ENCODE measurements around the gene GPR33. TPM values are rescaled to one million over a fixed set of nuclear protein-coding genes. Genes with fewer than 3 reads are reported as not detected.

Gene GPR33
- total and polyA plus RNA-seq, 2 of the 8 experiments (the other 6 are each of a cell fraction or from before 2014, with no cell fraction given), result not detected

- TF ChIP-seq KDM1A (IDR thresholded peaks at IDR 0.05; ENCODE audit: borderline replicate concordance, low read length) (no peak), NANOG (IDR thresholded peaks at IDR 0.05; ENCODE audit: insufficient read depth, low read depth, low read length, poor library complexity, severe bottlenecking) (no peak), RBBP5 (IDR thresholded peaks at IDR 0.05; ENCODE audit: borderline replicate concordance, low read depth, low read length) (peak; percentile 79; the same call in 1 of the 2 replicates), TBP (IDR thresholded peaks at IDR 0.05; ENCODE audit: low read depth, low read length) (peak; percentile 77), HDAC2 (IDR thresholded peaks at IDR 0.05; ENCODE audit: borderline replicate concordance in 1 of 2, low read depth in 2 of 2, low read length in 2 of 2) (0 out of 4 replicates have a peak, but pooled peaks of 1 of the 2 experiments have one; percentile 41), TEAD4 (IDR thresholded peaks at IDR 0.05; ENCODE audit: low read depth, low read length) (no peak), CTCF (IDR thresholded peaks at IDR 0.05; ENCODE audit: control extremely low read depth in 1 of 3, insufficient read depth in 1 of 3, low read depth in 1 of 3, low read length in 3 of 3) (no peak), ASH2L (IDR thresholded peaks at IDR 0.05; ENCODE audit: low read length) (peak; percentile 96), EP300 (IDR thresholded peaks at IDR 0.05; ENCODE audit: borderline replicate concordance in 1 of 2, low read depth in 2 of 2, low read length in 2 of 2) (no peak), TAF7 (optimal IDR thresholded peaks at IDR 0.05; ENCODE audit: borderline replicate concordance, low read depth, low read length) (no peak), YY1 (IDR thresholded peaks at IDR 0.05; ENCODE audit: low read depth, low read length) (0 out of 2 replicates have a peak, but pooled peaks have one; percentile 32), CREB1 (IDR thresholded peaks at IDR 0.05) (peak; percentile 61; the same call in 1 of the 2 replicates), E2F6 (IDR thresholded peaks at IDR 0.05) (peak; percentile 61), POU5F1 (IDR thresholded peaks at IDR 0.05; ENCODE audit: low read depth, low read length) (no peak), CBX8 (IDR thresholded peaks at IDR 0.05; ENCODE audit: borderline replicate concordance, low read depth, low read length) (no peak), MAFK (IDR thresholded peaks at IDR 0.05; ENCODE audit: low read depth, low read length) (no peak), KDM4A (IDR thresholded peaks at IDR 0.05; ENCODE audit: low read depth, low read length, severe bottlenecking) (peak; percentile 77), RNF2 (IDR thresholded peaks at IDR 0.05; ENCODE audit: borderline replicate concordance, low read depth, low read length, missing control alignments, poor library complexity, severe bottlenecking) (no peak), MAX (IDR thresholded peaks at IDR 0.05) (peak; percentile 88)
Observed at GRCh38 chr14:31456841-31457664, 30.8 kb downstream of the GPR33 start, which contains the start of gene DTD2 (continued).

Data from H1 (cell line).